NCI-H774 (cell line): ENCODE measurements around the gene ID2.

Experiments used
- DNase-seq: peaks from one replicate; lab custom pipeline; 2025; lab: John Stamatoyannopoulos, UW

The ID2 gene

GRCh38 chr2:8670580-8670979 lies 11.3 kb upstream of the ID2 start:
- no peak for DNase-seq

- no peak for DNase-seq
Measured at GRCh38 chr2:8671176-8671575, 10.7 kb upstream of the ID2 start.

- no peak for DNase-seq
Measured at GRCh38 chr2:8671802-8672201, 10.1 kb upstream of the ID2 start.

- no peak for DNase-seq
Measured at GRCh38 chr2:8672940-8673339, 8.9 kb upstream of the ID2 start.

- DNase-seq = no peak
Measured at GRCh38 chr2:8673381-8673780, 8.5 kb upstream of the ID2 start.

- no peak for DNase-seq
Measured at GRCh38 chr2:8674420-8675009, 7.3 kb upstream of the ID2 start.

- no peak for DNase-seq
Measured at GRCh38 chr2:8675543-8675942, 6.3 kb upstream of the ID2 start.

GRCh38 chr2:8676191-8676920 lies 5.5 kb upstream of the ID2 start:
- no peak for DNase-seq

- DNase-seq = peak; percentile 62
Measured at GRCh38 chr2:8676921-8677645, 4.8 kb upstream of the ID2 start.

- DNase-seq = peak; percentile 65
Measured at GRCh38 chr2:8677646-8678592, 3.9 kb upstream of the ID2 start.

- DNase-seq = peak; percentile 96
Measured at GRCh38 chr2:8678731-8679566, 2.9 kb upstream of the ID2 start.

GRCh38 chr2:8679567-8679826 lies 2.4 kb upstream of the ID2 start:
- no peak for DNase-seq

- DNase-seq = peak; percentile 84
Measured at GRCh38 chr2:8679827-8680731, 1.8 kb upstream of the ID2 start.

GRCh38 chr2:8680822-8681760 lies 765 bp upstream of the ID2 start:
- DNase-seq = peak; percentile 65

- peak; percentile 19 for DNase-seq
Measured at GRCh38 chr2:8682719-8683667, 1.1 kb downstream of the ID2 start.

- no peak for DNase-seq
Measured at GRCh38 chr2:8684540-8684877, 2.7 kb downstream of the ID2 start.

GRCh38 chr2:8684878-8685696 lies 3.2 kb downstream of the ID2 start:
- DNase-seq = peak; percentile 72
